Natural killer cell (primary cell): ENCODE measurements around the gene MTA3. TPM values are rescaled to one million over a fixed set of nuclear protein-coding genes. Genes with fewer than 3 reads are reported as not detected.

ENCODE experiments used
- ATAC-seq, 3 donors: fragments of 150-1000 bp in 2 of 3; fragments of 200-7000 bp in 1 of 3; cut with Tn5 transposase; 1 replicate in 1 of 3; 2 replicates in 2 of 3; pipeline ENCODE4 v1.10.0; 2021; ENCODE audit warnings: mild to moderate bottlenecking in 2 of 3, moderate library complexity in 2 of 3
- DNase-seq, 2 donors: peaks; one replicate each; pipeline versions ENCODE4 v3.0.0 to v3.0.0-alpha.2; 2013 to 2021; ENCODE audit warnings: mixed read lengths in 1 of 2
- H3K27ac ChIP-seq: one replicate; pipeline ENCODE4 v1.5.1; 2013; ENCODE audit warnings: mild to moderate bottlenecking, low read length
- H3K27me3 ChIP-seq: one replicate; pipeline ENCODE4 v1.6.1; 2013; ENCODE audit warnings: low read length; ENCODE audit not compliant: control insufficient read depth, insufficient read depth
- H3K36me3 ChIP-seq: one replicate; pipeline ENCODE4 v1.6.1; 2013; ENCODE audit warnings: low read length; ENCODE audit not compliant: control insufficient read depth, insufficient read depth
- H3K4me1 ChIP-seq: one replicate; pipeline ENCODE4 v1.6.1; 2013; ENCODE audit warnings: low read length; ENCODE audit not compliant: control insufficient read depth, insufficient read depth
- H3K4me3 ChIP-seq: one replicate; pipeline ENCODE4 v1.5.1; 2013; ENCODE audit warnings: low read length
- H3K9me3 ChIP-seq: one replicate; pipeline ENCODE4 v1.6.1; 2013; ENCODE audit warnings: low read length; ENCODE audit not compliant: control insufficient read depth, insufficient read depth
- H3K27ac Mint-ChIP-seq, 2 donors: one replicate each; pipeline ENCODE4 v1.8.0; 2022; ENCODE audit warnings: mild to moderate bottlenecking in 2 of 2, mixed read lengths in 2 of 2, moderate library complexity in 1 of 2
- H3K27me3 Mint-ChIP-seq, 2 donors: one replicate each; pipeline ENCODE4 v1.8.0; 2022; ENCODE audit warnings: low read depth in 2 of 2, mixed read lengths in 2 of 2
- H3K36me3 Mint-ChIP-seq: one replicate; pipeline ENCODE4 v1.8.0; 2022; ENCODE audit warnings: mixed read lengths
- H3K4me1 Mint-ChIP-seq, 2 donors: one replicate each; pipeline ENCODE4 v1.8.0; 2022; ENCODE audit warnings: mixed read lengths in 2 of 2
- H3K4me3 Mint-ChIP-seq: one replicate; pipeline ENCODE4 v1.8.0; 2022; ENCODE audit warnings: mild to moderate bottlenecking, moderate library complexity, mixed read lengths
- H3K9me3 Mint-ChIP-seq, 2 donors: one replicate each; pipeline ENCODE4 v1.8.0; 2022; ENCODE audit warnings: mixed read lengths in 2 of 2
- WGBS: methylation state at CpG from one replicate; pipeline ENCODE4 v1.1.7; 2013; ENCODE audit warnings: missing lambda C conversion rate; ENCODE audit not compliant: insufficient coverage; 5-methylcytosine and 5-hydroxymethylcytosine counted together
- intact Hi-C: fragments of 100-400 bp; cut with micrococcal nuclease; formaldehyde crosslinking; loops from one replicate; pipeline ENCODE4 v1.14.2; 2022
- total RNA-seq, 4 donors: library from RNA; stranded (reverse); fragments of 120-200 nt in 1 of 4; gene quantifications; one replicate each; pipeline versions ENCODE4 v1.2.3 to v1.2.4, GENCODE V29; 2013 to 2022
- TF ChIP-seq, protein P1 (sequence below): fragments of 200-600 bp; IDR thresholded peaks from one replicate; pipeline ENCODE4 v1.8.0; 2022; ENCODE audit warnings: antibody characterized with exemption

Gene MTA3
- total RNA-seq, 3 donors from 2014 or later (not counting 1 experiment from before 2014, with no cell fraction given): 19.4 to 25.0 (median 21.5) TPM

DNA sequence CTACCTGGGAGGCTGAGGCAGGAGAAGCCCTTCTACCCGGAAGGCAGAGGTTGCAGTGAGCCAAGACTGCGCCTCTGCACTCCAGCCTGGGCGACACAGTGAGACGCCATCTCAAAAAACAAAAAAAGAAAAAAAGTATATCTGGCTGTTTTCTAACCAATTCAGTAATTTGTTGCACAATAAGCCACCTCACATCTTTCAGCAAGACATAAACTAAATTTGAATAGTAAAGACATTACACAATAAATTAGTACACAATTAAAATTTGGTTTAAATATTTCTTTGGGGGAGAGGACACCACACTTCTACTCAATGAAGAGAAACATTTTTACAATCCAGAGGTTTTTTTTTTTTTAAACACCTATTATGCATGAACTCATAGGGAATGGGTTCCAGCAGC, 36.0 kb upstream of the MTA3 start:
- DNase-seq: no peak
- no peak overlapping the region for H3K4me3 ChIP-seq
- Mint-ChIP-seq H3K27me3 (no peaks in the 10 kb centered on the region), H3K27ac (no peak overlapping the region), H3K36me3 (no peaks in the 10 kb centered on the region), H3K9me3 (no peaks in the 10 kb centered on the region), H3K4me3 (no peak overlapping the region), H3K4me1 (no peaks in the 10 kb centered on the region)
- TF ChIP-seq, protein P1, sequence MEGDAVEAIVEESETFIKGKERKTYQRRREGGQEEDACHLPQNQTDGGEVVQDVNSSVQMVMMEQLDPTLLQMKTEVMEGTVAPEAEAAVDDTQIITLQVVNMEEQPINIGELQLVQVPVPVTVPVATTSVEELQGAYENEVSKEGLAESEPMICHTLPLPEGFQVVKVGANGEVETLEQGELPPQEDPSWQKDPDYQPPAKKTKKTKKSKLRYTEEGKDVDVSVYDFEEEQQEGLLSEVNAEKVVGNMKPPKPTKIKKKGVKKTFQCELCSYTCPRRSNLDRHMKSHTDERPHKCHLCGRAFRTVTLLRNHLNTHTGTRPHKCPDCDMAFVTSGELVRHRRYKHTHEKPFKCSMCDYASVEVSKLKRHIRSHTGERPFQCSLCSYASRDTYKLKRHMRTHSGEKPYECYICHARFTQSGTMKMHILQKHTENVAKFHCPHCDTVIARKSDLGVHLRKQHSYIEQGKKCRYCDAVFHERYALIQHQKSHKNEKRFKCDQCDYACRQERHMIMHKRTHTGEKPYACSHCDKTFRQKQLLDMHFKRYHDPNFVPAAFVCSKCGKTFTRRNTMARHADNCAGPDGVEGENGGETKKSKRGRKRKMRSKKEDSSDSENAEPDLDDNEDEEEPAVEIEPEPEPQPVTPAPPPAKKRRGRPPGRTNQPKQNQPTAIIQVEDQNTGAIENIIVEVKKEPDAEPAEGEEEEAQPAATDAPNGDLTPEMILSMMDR: no peak
- no peaks in the 10 kb centered on the region for H3K4me1 ChIP-seq
- H3K9me3 ChIP-seq: no peaks in the 10 kb centered on the region
- WGBS: 85% methylated on average over 4 of the region's 4 CpGs
- no peaks in the 10 kb centered on the region for H3K36me3 ChIP-seq
- H3K27me3 ChIP-seq: no peaks in the 10 kb centered on the region
- ATAC-seq: no peak
- intact Hi-C loops: no loop called here
- no peak overlapping the region for H3K27ac ChIP-seq

DNA sequence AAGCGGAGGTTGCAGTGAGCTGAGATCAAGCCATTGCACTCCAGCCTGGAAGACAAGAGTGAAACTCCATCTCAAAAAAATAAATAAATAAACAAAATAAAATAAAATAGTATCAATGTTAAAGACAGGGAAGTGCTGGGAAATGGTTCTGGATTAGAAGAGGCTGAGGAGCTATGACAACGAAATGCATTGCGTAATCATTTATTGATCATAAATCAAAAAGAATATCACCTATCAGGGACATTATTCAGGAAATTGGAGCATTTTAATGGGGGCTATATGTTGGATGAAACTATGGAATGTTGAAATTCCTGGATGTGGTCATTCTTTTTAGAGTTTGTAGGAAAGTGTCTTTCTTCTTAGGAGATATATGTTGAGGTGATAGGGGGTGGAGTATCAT, 30.9 kb upstream of the MTA3 start:
- Mint-ChIP-seq H3K4me3 (no peak overlapping the region), H3K27ac (no peak overlapping the region)

DNA sequence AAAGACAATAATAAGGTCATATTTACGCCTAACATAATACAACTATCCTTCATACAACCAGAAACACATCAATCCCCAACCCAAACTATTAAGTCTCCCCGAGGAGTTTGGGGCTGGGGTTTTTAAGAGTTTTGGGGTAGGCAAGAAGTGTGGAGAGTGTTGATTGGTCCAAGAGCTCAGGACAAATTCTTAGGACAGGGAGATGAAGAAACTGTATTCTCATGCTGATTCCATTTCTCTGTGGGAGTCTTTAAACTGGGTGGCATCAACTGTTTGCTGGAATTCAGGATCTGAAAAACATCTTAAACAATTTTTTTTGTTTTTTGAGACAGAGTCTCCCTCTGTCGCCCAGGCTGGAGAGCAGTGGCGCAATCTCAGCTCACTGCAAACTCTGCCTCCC, 25.6 kb upstream of the MTA3 start:
- H3K4me1 ChIP-seq: peaks cover 3% of the 10 kb centered on the region
- no peak overlapping the region for H3K27ac ChIP-seq
- H3K4me1 Mint-ChIP-seq: peaks cover 0 to 4% of the 10 kb centered on the region in 2 donors
- ATAC-seq (no peak), DNase-seq (no peak)
- H3K36me3 ChIP-seq: no peaks in the 10 kb centered on the region
- H3K27me3 ChIP-seq: no peaks in the 10 kb centered on the region
- no peak overlapping the region for H3K27ac Mint-ChIP-seq
- TF ChIP-seq, protein P1: no peak
- no peaks in the 10 kb centered on the region for H3K27me3 Mint-ChIP-seq
- H3K9me3 ChIP-seq: no peaks in the 10 kb centered on the region
- H3K9me3 Mint-ChIP-seq: no peaks in the 10 kb centered on the region
- intact Hi-C loops: no loop called here
- no peaks in the 10 kb centered on the region for H3K36me3 Mint-ChIP-seq
- no peak overlapping the region for H3K4me3 Mint-ChIP-seq
- WGBS: 89% methylated on average over 4 of the region's 4 CpGs
- no peak overlapping the region for H3K4me3 ChIP-seq

More for the DNA sequence above, 30.9 kb upstream of the MTA3 start:
- Mint-ChIP-seq H3K36me3 (no peaks in the 10 kb centered on the region), H3K9me3 (no peaks in the 10 kb centered on the region), H3K27me3 (no peaks in the 10 kb centered on the region), H3K4me1 (no peaks in the 10 kb centered on the region)
- intact Hi-C loops: no loop called here
- no peak for ATAC-seq
- DNase-seq: no peak
- Histone ChIP-seq H3K27me3 (no peaks in the 10 kb centered on the region), H3K36me3 (no peaks in the 10 kb centered on the region), H3K4me3 (no peak overlapping the region), H3K27ac (no peak overlapping the region), H3K9me3 (no peaks in the 10 kb centered on the region), H3K4me1 (no peaks in the 10 kb centered on the region)
- TF ChIP-seq, protein P1: no peak
- WGBS: no CpG with 5 or more reads among the region's 3 CpGs

DNA sequence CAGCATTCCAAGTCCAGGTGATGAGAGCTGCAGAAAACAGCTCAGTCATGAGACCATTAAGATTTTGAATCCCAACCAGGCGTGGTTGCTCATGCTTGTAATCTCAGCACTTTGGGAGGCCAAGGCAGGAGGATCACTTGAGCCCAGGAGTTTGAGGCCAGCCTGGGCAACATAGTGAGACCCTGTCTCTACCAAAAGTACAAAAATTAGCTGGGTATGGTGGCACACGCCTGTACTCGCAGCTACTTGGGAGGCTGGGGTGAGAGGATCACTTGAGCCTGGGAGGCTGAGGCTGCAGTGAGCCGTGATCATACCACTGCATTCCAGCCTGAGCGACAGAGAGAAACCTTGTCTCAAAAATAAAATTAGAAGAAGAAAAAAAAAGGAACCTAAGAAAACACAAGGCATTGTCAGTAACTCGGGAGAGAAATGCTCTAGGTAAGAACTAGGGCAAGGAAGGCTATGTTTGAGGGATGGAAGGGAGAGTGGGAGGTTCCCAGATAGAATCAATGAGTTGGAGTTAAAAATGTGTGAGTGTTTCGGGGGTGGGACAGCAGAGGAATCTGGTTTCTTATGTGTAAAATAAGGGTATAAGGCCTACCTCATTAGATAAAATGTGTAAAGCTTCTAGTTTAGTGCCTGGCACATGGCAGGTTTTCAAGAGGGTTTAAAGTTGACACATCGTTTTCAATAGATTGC, 23.3 kb upstream of the MTA3 start:
- Histone ChIP-seq H3K9me3 (no peaks in the 10 kb centered on the region), H3K36me3 (no peaks in the 10 kb centered on the region), H3K27me3 (no peaks in the 10 kb centered on the region), H3K4me3 (no peak overlapping the region), H3K27ac (no peak overlapping the region), H3K4me1 (peaks cover 3% of the 10 kb centered on the region)
- Mint-ChIP-seq H3K27ac (no peak overlapping the region), H3K27me3 (peaks cover 0 to 1% of the 10 kb centered on the region in 2 donors), H3K4me3 (no peak overlapping the region), H3K36me3 (no peaks in the 10 kb centered on the region), H3K9me3 (no peaks in the 10 kb centered on the region), H3K4me1 (peaks cover 0 to 4% of the 10 kb centered on the region in 2 donors)
- WGBS: 92% methylated on average over 8 of the region's 8 CpGs
- ATAC-seq (no peak), DNase-seq (no peak)
- intact Hi-C loops: no loop called here
- TF ChIP-seq, protein P1: no peak
